Measurements from ENCODE around the gene TMC1. TPM values are rescaled to one million over a fixed set of nuclear protein-coding genes. Genes with fewer than 3 reads are reported as not detected.

Gene TMC1
- total and polyA plus RNA-seq, 9 donors = 0.39 to 1.4 (median 0.65) TPM

DNA sequence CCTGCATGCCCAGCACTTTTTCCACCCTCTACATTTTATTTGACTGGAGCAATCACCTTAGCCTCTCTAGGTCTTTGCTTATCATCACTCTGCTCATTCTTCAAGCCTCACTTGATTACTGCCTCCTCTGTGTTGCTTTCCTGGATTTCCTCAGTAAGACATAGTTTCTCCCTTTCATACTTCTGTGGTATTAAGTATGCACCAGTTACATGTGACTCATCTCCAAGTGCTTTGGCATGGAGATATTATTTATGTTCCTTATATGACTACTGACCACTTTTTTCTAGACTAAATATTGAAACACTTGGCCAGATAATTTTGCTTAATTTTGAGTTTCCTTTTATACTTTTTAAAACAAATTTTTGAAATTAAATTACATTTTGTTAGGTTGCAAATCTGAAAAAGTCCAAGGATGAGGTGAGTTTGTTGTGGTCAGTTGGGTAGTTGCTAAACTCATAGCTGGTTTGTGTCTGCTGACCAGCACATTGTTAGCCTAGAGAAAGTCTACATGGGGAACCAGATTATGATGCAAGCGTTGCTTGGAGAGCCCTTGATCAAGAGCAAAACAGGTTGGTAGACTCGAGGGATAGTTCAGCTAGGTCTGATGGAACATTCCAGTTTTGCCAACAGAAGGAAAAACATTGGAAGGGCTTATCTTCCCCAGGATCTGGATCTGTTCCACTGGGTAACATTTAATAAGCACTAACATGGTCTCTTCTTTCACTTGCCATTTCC, 140.2 kb downstream of the TMC1 start:
- H3K27me3 ChIP-seq (ENCODE audit: control insufficient read depth, insufficient read depth, low read length) = no peaks in the 10 kb centered on the region
- no peak for DNase-seq
- no peak overlapping the region for H3K4me3 ChIP-seq (ENCODE audit: low read length)
- no peaks in the 10 kb centered on the region for H3K4me1 ChIP-seq (ENCODE audit: control insufficient read depth, insufficient read depth, low read length)
- no peaks in the 10 kb centered on the region for H3K36me3 ChIP-seq (ENCODE audit: control insufficient read depth, insufficient read depth, low read length)
- H3K27ac ChIP-seq (ENCODE audit: low read length) = no peak overlapping the region
- H3K9me3 ChIP-seq (replicated peaks; ENCODE audit: control insufficient read depth, low read depth, low read length) = no peaks in the 10 kb centered on the region
- WGBS (ENCODE audit: insufficient coverage) = 62% methylated on average over 2 of the region's 2 CpGs

DNA sequence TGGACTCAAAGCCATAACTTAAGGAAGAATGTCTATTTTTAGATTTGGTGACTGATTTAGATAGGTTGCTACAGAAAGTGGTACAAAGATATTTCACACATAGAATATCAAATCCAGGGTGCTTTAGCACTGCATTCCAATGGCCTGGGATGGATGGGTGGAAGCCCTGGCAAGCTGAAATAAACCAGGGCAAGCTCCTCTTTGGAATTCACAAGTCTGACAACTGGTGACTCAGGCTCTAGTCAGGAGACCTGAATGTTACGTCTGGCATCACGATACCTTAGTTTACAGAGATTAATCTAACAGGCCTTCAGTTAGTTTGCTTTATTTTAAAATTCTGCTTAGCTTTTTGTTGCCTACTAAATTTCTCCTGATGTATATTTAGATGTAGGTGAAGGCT, 144.0 kb downstream of the TMC1 start:
- no CpG with 5 or more reads among the region's 2 CpGs for WGBS (ENCODE audit: insufficient coverage)
- Histone ChIP-seq H3K27me3 (ENCODE audit: control insufficient read depth, insufficient read depth, low read length) (no peaks in the 10 kb centered on the region), H3K4me1 (ENCODE audit: control insufficient read depth, insufficient read depth, low read length) (no peaks in the 10 kb centered on the region), H3K9me3 (replicated peaks; ENCODE audit: control insufficient read depth, low read depth, low read length) (no peaks in the 10 kb centered on the region), H3K27ac (ENCODE audit: low read length) (no peak overlapping the region), H3K36me3 (ENCODE audit: control insufficient read depth, insufficient read depth, low read length) (no peaks in the 10 kb centered on the region), H3K4me3 (ENCODE audit: low read length) (no peak overlapping the region)
- no peak for DNase-seq

DNA sequence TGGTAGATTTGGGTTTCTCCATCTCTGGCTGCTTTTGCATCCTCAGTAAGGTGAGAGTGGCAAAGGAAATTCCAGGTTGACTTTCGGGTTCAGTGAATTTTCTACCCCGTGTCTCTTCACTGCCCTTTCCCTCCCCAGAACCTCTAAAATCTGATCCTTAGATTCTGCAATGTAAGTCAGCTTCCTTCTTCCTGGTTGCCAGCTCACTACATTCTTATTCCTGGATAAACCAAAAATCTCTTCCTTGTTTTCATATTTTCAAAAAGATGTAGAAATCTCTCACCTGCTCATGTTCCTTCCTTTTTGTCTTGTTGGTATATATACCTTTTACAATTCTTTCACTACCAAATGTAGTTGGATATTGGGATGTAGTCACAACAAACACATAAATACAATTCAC, 145.8 kb downstream of the TMC1 start:
- no peaks in the 10 kb centered on the region for H3K4me1 ChIP-seq (ENCODE audit: control insufficient read depth, insufficient read depth, low read length)
- no peaks in the 10 kb centered on the region for H3K36me3 ChIP-seq (ENCODE audit: control insufficient read depth, insufficient read depth, low read length)
- no peak for DNase-seq
- H3K27ac ChIP-seq (ENCODE audit: low read length) = no peak overlapping the region
- no peaks in the 10 kb centered on the region for H3K27me3 ChIP-seq (ENCODE audit: control insufficient read depth, insufficient read depth, low read length)
- H3K9me3 ChIP-seq (replicated peaks; ENCODE audit: control insufficient read depth, low read depth, low read length) = no peaks in the 10 kb centered on the region
- WGBS (ENCODE audit: insufficient coverage) = no CpG with 5 or more reads among the region's 2 CpGs
- no peak overlapping the region for H3K4me3 ChIP-seq (ENCODE audit: low read length)

DNA sequence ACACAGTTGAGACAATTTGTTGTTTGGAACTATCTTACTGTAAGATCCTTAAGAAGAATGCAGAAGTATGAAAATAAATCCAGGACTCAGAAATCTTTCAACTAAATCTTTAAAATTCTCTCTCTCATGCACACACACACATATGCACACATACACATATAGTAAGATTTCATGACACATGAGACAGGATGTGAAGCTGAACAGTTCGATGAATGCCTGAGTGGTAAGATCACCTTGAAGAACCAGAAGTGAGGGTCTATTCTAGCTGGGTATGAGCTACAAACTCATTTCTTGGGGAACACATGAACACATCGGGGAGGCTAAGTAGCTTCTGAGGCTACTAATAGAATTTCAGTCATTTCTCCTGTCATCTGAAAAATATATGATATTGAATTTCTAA, 153.6 kb downstream of the TMC1 start:
- H3K27ac ChIP-seq (ENCODE audit: low read length) = no peak overlapping the region
- no peak overlapping the region for H3K4me3 ChIP-seq (ENCODE audit: low read length)
- H3K36me3 ChIP-seq (ENCODE audit: control insufficient read depth, insufficient read depth, low read length) = no peaks in the 10 kb centered on the region
- H3K9me3 ChIP-seq (replicated peaks; ENCODE audit: control insufficient read depth, low read depth, low read length) = no peaks in the 10 kb centered on the region
- no peaks in the 10 kb centered on the region for H3K27me3 ChIP-seq (ENCODE audit: control insufficient read depth, insufficient read depth, low read length)
- no peaks in the 10 kb centered on the region for H3K4me1 ChIP-seq (ENCODE audit: control insufficient read depth, insufficient read depth, low read length)
- DNase-seq = no peak
- WGBS (ENCODE audit: insufficient coverage) = 100% methylated on average over 1 of the region's 2 CpGs

DNA sequence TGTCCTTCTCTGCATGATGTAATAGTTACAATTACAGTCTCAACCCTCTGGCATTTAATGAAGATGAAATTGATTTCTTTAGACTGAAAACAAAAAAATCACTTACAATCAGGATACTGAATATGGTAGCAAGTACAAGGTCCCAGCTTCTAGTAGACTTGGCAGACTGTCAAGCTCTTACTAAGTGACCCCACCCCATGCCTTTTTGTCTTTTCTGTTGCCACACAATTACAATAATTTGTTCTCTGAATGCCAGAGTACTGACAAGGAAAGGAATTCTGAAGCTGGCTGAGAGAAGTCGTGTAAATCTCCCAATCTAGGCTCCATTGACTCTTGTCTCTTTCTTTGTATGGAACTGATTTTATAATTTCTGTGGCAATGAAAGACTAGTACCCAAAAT, 154.2 kb downstream of the TMC1 start:
- no peaks in the 10 kb centered on the region for H3K9me3 ChIP-seq (replicated peaks; ENCODE audit: control insufficient read depth, low read depth, low read length)
- WGBS (ENCODE audit: insufficient coverage) = no CpG with 5 or more reads among the region's 1 CpG
- peak; percentile 9 for DNase-seq
- no peak overlapping the region for H3K4me3 ChIP-seq (ENCODE audit: low read length)
- H3K27ac ChIP-seq (ENCODE audit: low read length) = no peak overlapping the region
- H3K4me1 ChIP-seq (ENCODE audit: control insufficient read depth, insufficient read depth, low read length) = no peaks in the 10 kb centered on the region
- no peaks in the 10 kb centered on the region for H3K36me3 ChIP-seq (ENCODE audit: control insufficient read depth, insufficient read depth, low read length)
- no peaks in the 10 kb centered on the region for H3K27me3 ChIP-seq (ENCODE audit: control insufficient read depth, insufficient read depth, low read length)

DNA sequence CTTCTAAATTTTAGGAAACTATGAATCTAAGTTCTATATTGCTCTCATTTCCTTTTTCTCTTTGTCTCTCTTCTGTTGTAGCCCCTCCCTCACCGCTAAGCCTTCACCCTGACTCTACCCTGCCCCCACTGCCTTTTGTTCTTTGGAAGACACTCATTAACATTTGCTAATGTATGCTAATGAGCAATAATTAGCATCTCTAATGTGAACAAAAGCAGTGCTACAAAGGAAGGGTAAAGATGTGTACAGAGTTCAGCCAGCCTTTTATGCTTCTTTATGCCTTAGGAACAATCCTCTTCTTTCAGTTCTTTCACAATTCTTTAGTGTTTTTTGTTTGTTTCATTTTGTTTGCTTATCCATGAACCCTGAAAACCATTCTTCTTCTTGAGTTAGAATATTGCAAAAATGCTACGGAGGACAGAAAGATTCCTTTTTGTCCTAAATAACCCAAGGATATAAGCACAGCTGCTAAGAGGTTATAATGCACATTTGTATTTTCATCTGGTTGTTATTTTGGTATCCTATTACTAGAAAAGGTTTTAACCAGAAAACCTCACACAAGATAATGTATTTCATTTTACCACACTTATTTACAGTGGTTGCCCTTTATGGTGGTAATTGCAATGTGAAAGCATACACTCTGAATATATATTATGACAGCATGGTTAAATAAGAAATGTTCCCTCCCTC, 159.3 kb downstream of the TMC1 start:
- H3K27ac ChIP-seq (ENCODE audit: low read length) = no peak overlapping the region
- H3K4me1 ChIP-seq (ENCODE audit: control insufficient read depth, insufficient read depth, low read length) = no peaks in the 10 kb centered on the region
- H3K9me3 ChIP-seq (replicated peaks; ENCODE audit: control insufficient read depth, low read depth, low read length) = no peaks in the 10 kb centered on the region
- DNase-seq = no peak
- H3K27me3 ChIP-seq (ENCODE audit: control insufficient read depth, insufficient read depth, low read length) = no peaks in the 10 kb centered on the region
- H3K4me3 ChIP-seq (ENCODE audit: low read length) = no peak overlapping the region
- WGBS (ENCODE audit: insufficient coverage) = no CpG with 5 or more reads among the region's 2 CpGs
- no peaks in the 10 kb centered on the region for H3K36me3 ChIP-seq (ENCODE audit: control insufficient read depth, insufficient read depth, low read length)

DNA sequence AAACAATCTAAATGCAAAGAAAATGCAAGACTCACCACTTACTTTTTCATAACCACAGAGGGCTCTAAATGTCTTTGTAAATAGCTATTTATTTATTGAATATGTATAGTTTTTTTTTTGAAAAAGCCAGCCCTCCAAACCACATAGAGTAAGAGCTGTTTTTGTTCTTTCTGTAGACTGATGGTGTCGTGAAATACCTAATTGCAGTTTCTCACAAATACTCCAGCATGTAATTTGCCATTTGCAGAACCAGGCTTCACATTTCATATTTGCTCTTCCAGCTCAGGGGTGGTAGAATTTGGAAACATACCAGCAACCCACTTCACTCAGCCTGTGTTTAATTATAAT, 159.8 kb downstream of the TMC1 start:
- H3K4me1 ChIP-seq (ENCODE audit: control insufficient read depth, insufficient read depth, low read length) = no peaks in the 10 kb centered on the region
- no peak for DNase-seq
- H3K9me3 ChIP-seq (replicated peaks; ENCODE audit: control insufficient read depth, low read depth, low read length) = no peaks in the 10 kb centered on the region
- H3K27me3 ChIP-seq (ENCODE audit: control insufficient read depth, insufficient read depth, low read length) = no peaks in the 10 kb centered on the region
- WGBS (ENCODE audit: insufficient coverage) = no CpG with 5 or more reads among the region's 1 CpG
- no peaks in the 10 kb centered on the region for H3K36me3 ChIP-seq (ENCODE audit: control insufficient read depth, insufficient read depth, low read length)
- H3K27ac ChIP-seq (ENCODE audit: low read length) = no peak overlapping the region
- H3K4me3 ChIP-seq (ENCODE audit: low read length) = no peak overlapping the region

DNA sequence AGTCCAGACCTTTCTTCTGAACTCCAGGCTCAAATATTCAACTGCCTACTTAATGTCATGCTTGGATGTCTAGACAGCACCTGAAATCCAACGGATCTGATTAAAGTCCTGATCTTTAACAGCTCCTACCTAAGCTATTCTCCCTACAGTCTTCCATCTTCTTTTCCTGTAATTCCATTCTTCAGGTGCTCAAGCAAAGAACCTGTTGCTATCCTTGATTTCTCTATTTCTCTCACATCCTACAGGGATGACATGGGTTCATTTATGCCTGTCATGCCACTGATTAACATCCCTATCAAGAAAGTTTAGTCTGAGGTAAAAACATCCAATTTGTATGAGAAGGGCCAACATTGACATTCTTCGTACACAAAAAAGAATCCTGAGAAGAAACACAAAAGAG, 163.2 kb downstream of the TMC1 start:
- H3K36me3 ChIP-seq (ENCODE audit: control insufficient read depth, insufficient read depth, low read length) = no peaks in the 10 kb centered on the region
- H3K4me1 ChIP-seq (ENCODE audit: control insufficient read depth, insufficient read depth, low read length) = no peaks in the 10 kb centered on the region
- H3K4me3 ChIP-seq (ENCODE audit: low read length) = no peak overlapping the region
- H3K27ac ChIP-seq (ENCODE audit: low read length) = no peak overlapping the region
- 82% methylated on average over 1 of the region's 2 CpGs for WGBS (ENCODE audit: insufficient coverage)
- DNase-seq = no peak
- H3K9me3 ChIP-seq (replicated peaks; ENCODE audit: control insufficient read depth, low read depth, low read length) = no peaks in the 10 kb centered on the region
- no peaks in the 10 kb centered on the region for H3K27me3 ChIP-seq (ENCODE audit: control insufficient read depth, insufficient read depth, low read length)

DNA sequence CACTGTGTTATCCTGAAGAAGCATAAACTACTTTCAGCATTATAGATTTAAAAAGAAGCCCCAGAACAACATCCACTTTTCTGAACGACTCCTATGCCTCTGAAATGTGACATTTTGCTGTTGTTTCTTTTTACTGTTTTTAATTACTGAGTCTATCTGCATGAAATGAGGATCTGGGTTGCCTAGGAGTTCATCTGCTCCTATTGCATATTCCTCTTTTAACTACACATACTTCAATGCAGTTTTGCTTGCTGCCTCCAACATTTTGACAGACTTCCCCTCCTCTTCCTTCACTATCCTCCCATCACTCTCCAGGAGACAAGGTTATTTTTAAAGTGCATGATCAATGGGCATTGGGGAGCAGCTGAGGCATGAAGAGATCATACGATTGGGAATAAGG, 164.5 kb downstream of the TMC1 start:
- no peaks in the 10 kb centered on the region for H3K36me3 ChIP-seq (ENCODE audit: control insufficient read depth, insufficient read depth, low read length)
- H3K4me1 ChIP-seq (ENCODE audit: control insufficient read depth, insufficient read depth, low read length) = no peaks in the 10 kb centered on the region
- no peaks in the 10 kb centered on the region for H3K27me3 ChIP-seq (ENCODE audit: control insufficient read depth, insufficient read depth, low read length)
- H3K27ac ChIP-seq (ENCODE audit: low read length) = no peak overlapping the region
- 86% methylated on average over 1 of the region's 2 CpGs for WGBS (ENCODE audit: insufficient coverage)
- no peak for DNase-seq
- H3K4me3 ChIP-seq (ENCODE audit: low read length) = no peak overlapping the region
- H3K9me3 ChIP-seq (replicated peaks; ENCODE audit: control insufficient read depth, low read depth, low read length) = no peaks in the 10 kb centered on the region

DNA sequence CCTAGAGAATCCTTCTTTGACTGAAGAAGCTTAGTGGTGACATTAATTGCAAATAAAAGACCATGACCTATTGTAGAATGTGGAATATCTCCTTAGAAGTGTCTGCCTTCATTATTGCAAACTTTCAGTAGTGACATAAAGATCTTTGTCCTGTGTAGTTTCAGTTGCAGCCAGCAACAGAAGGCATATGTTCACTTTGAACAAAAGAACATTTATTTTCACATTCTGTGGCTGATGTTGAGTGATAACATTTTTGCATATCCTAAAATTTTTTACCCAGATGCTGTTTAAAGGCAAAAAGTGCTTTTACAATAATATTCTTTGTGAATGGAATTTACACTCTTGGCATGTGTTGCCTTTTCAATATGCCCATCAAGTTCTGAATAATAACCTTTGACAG, 165.9 kb downstream of the TMC1 start:
- Histone ChIP-seq H3K27ac (ENCODE audit: low read length) (no peak overlapping the region), H3K4me1 (ENCODE audit: control insufficient read depth, insufficient read depth, low read length) (no peaks in the 10 kb centered on the region), H3K9me3 (replicated peaks; ENCODE audit: control insufficient read depth, low read depth, low read length) (no peaks in the 10 kb centered on the region), H3K4me3 (ENCODE audit: low read length) (no peak overlapping the region), H3K27me3 (ENCODE audit: control insufficient read depth, insufficient read depth, low read length) (no peaks in the 10 kb centered on the region), H3K36me3 (ENCODE audit: control insufficient read depth, insufficient read depth, low read length) (no peaks in the 10 kb centered on the region)
- no peak for DNase-seq

DNA sequence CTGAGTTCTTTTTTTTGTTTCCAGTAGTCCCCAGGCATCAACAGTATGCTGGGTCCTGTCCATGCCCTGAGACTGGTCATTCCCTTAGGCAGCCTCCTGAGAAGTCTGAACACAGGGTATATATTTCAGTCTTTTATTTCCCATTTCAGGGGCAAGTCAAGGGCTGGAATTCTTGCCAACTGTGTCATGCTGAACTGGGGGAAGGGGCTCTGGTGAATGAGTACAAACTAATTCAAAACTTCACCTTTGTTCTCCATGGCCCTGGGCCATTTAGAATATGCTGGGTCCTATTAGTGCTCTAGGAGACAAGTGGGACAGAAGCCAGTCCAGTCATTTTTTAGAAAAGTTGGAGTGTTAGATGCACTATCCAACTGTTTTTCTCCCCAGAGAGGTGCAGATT, 170.3 kb downstream of the TMC1 start:
- no peaks in the 10 kb centered on the region for H3K4me1 ChIP-seq (ENCODE audit: control insufficient read depth, insufficient read depth, low read length)
- no peaks in the 10 kb centered on the region for H3K27me3 ChIP-seq (ENCODE audit: control insufficient read depth, insufficient read depth, low read length)
- no peak overlapping the region for H3K27ac ChIP-seq (ENCODE audit: low read length)
- no peaks in the 10 kb centered on the region for H3K36me3 ChIP-seq (ENCODE audit: control insufficient read depth, insufficient read depth, low read length)
- no peaks in the 10 kb centered on the region for H3K9me3 ChIP-seq (replicated peaks; ENCODE audit: control insufficient read depth, low read depth, low read length)
- DNase-seq = no peak
- H3K4me3 ChIP-seq (ENCODE audit: low read length) = no peak overlapping the region
